ENCODE results near the gene DOK7.

- TF ChIP-seq, protein P1, sequence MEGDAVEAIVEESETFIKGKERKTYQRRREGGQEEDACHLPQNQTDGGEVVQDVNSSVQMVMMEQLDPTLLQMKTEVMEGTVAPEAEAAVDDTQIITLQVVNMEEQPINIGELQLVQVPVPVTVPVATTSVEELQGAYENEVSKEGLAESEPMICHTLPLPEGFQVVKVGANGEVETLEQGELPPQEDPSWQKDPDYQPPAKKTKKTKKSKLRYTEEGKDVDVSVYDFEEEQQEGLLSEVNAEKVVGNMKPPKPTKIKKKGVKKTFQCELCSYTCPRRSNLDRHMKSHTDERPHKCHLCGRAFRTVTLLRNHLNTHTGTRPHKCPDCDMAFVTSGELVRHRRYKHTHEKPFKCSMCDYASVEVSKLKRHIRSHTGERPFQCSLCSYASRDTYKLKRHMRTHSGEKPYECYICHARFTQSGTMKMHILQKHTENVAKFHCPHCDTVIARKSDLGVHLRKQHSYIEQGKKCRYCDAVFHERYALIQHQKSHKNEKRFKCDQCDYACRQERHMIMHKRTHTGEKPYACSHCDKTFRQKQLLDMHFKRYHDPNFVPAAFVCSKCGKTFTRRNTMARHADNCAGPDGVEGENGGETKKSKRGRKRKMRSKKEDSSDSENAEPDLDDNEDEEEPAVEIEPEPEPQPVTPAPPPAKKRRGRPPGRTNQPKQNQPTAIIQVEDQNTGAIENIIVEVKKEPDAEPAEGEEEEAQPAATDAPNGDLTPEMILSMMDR (IDR thresholded peaks at IDR 0.05) = no peak
- TF ChIP-seq POLR2AphosphoS5 (IDR thresholded peaks at IDR 0.05) (no peak), POLR2A (IDR thresholded peaks at IDR 0.05) (no peak), EP300 (IDR thresholded peaks at IDR 0.05) (no peak)
Measured at GRCh38 chr4:3485886-3486540, 22.9 kb downstream of the DOK7 start.
